ENCODE measurements around the gene BEST4. TPM values are rescaled to one million over a fixed set of nuclear protein-coding genes. Genes with fewer than 3 reads are reported as not detected.
A peak's percentile ranks its signal among the peaks of the same experiment; 100 is the strongest.

Gene BEST4
- total RNA-seq, 4 donors from 2014 or later, result 0.21 to 0.98 TPM; not detected in 2

- H3K9me3 ChIP-seq, result no peaks in the 10 kb centered on the region
- no peak for DNase-seq (ENCODE audit: low spot score in 2 of 2)
- TF ChIP-seq EP300 (IDR thresholded peaks at IDR 0.05) (no peak), CTCF (IDR thresholded peaks at IDR 0.05) (no peak), POLR2A (IDR thresholded peaks at IDR 0.05) (no peak)
- H3K4me3 ChIP-seq, result no peak overlapping the region
- 65 to 67% methylated on average over 7 of the region's 7 CpGs for WGBS, 2 donors
- H3K27me3 ChIP-seq, result no peaks in the 10 kb centered on the region
- H3K4me1 ChIP-seq, result peaks cover 0 to 6% (median 0%) of the 10 kb centered on the region in 4 donors
- H3K27ac ChIP-seq, result no peak overlapping the region
- H3K36me3 ChIP-seq, result no peaks in the 10 kb centered on the region
These were observed 3.2 kb upstream of the BEST4 start for GRCh38 chr1:44790968-44791801.

- TF ChIP-seq POLR2A (IDR thresholded peaks at IDR 0.05), result no peak
- TF ChIP-seq CTCF (IDR thresholded peaks at IDR 0.05), result no peak
- TF ChIP-seq EP300 (IDR thresholded peaks at IDR 0.05), result no peak
- Histone ChIP-seq H3K4me3 (no peak overlapping the region), H3K9me3 (no peaks in the 10 kb centered on the region), H3K27ac (no peak overlapping the region), H3K27me3 (no peaks in the 10 kb centered on the region), H3K4me1 (peaks cover 0 to 35% (median 22%) of the 10 kb centered on the region in 4 donors), H3K36me3 (peaks cover 0 to 5% (median 0%) of the 10 kb centered on the region in 3 donors)
- WGBS, 2 donors, result 88% methylated on average over 10 of the region's 10 CpGs
- no peak for DNase-seq (ENCODE audit: low spot score in 2 of 2)
These were observed 464 bp downstream of the BEST4 start for GRCh38 chr1:44787506-44787905.

GRCh38 chr1:44786841-44787426 is 1.0 kb downstream of the BEST4 start:
- peak overlapping the region in 2 of 4 donors; percentile 53 to 58 for H3K4me3 ChIP-seq
- DNase-seq (ENCODE audit: low spot score in 2 of 2), result no peak
- H3K36me3 ChIP-seq, result peaks cover 0 to 10% (median 0%) of the 10 kb centered on the region in 3 donors
- 78 to 83% methylated on average over 9 of the region's 9 CpGs for WGBS, 2 donors
- no peaks in the 10 kb centered on the region for H3K27me3 ChIP-seq
- peaks cover 0 to 35% (median 22%) of the 10 kb centered on the region in 4 donors for H3K4me1 ChIP-seq
- H3K27ac ChIP-seq, result peak overlapping the region in 3 of 4 donors; percentile 69 to 75 (median 72)
- no peaks in the 10 kb centered on the region for H3K9me3 ChIP-seq
- TF ChIP-seq POLR2A (IDR thresholded peaks at IDR 0.05) (no peak), EP300 (IDR thresholded peaks at IDR 0.05) (no peak), CTCF (IDR thresholded peaks at IDR 0.05) (no peak)

- Histone ChIP-seq H3K4me3 (peak overlapping the region; percentile 45 to 58 (median 55)), H3K27me3 (no peaks in the 10 kb centered on the region), H3K27ac (peak overlapping the region; percentile 45 to 75 (median 70)), H3K4me1 (peaks cover 0 to 35% (median 22%) of the 10 kb centered on the region in 4 donors), H3K9me3 (no peaks in the 10 kb centered on the region), H3K36me3 (peaks cover 0 to 17% (median 0%) of the 10 kb centered on the region in 3 donors)
- DNase-seq (ENCODE audit: low spot score in 2 of 2), result no peak
- TF ChIP-seq CTCF (IDR thresholded peaks at IDR 0.05) (peak; percentile 98 to 100 (median 99)), EP300 (IDR thresholded peaks at IDR 0.05) (peak in 1 of 2 donors; percentile 51), POLR2A (IDR thresholded peaks at IDR 0.05) (peak in 1 of 2 donors; percentile 14)
- WGBS, 2 donors, result 3 to 5% methylated on average over 23 to 36 of the region's 49 CpGs
These were observed 1.7 kb downstream of the BEST4 start for GRCh38 chr1:44786138-44786840.
